Measurements from ENCODE around the gene OR51M1.
"Not testable (repeated sequence)": the region's sequence is repeated elsewhere in the genome, so short reads cannot be mapped to it uniquely, and the experiment has no call there.

The OR51M1 gene

GRCh38 chr11:5383576-5383975, at the start of gene OR51M1:
TSS of gene OR51M1 (plus strand) at chr11:5383812. CDS start at chr11:5389399, 5,587 bp downstream.
- no peak for DNase-seq

GRCh38 chr11:5335170-5335569, 48.4 kb upstream of the OR51M1 start:
- DNase-seq: no peak

GRCh38 chr11:5336331-5336730, 47.3 kb upstream of the OR51M1 start:
- DNase-seq: no peak

GRCh38 chr11:5337253-5337652, 46.4 kb upstream of the OR51M1 start:
- not testable (repeated sequence) for DNase-seq

GRCh38 chr11:5339771-5340322, 43.8 kb upstream of the OR51M1 start:
- no peak for DNase-seq

- no peak for DNase-seq
Measured at GRCh38 chr11:5343474-5344335, 39.9 kb upstream of the OR51M1 start, which contains the start of gene OR51B5. TSS of gene OR51B5 (minus strand) at chr11:5343524. CDS start at chr11:5343524, 0 bp downstream.

- no peak for DNase-seq
Measured at GRCh38 chr11:5345831-5346230, 37.8 kb upstream of the OR51M1 start.

- DNase-seq: no peak
Measured at GRCh38 chr11:5348551-5349194, 34.9 kb upstream of the OR51M1 start.

- no peak for DNase-seq
Measured at GRCh38 chr11:5349550-5349949, 34.1 kb upstream of the OR51M1 start.

GRCh38 chr11:5351208-5351607, 32.4 kb upstream of the OR51M1 start, which contains the start of gene OR51B6:
TSS of gene OR51B6 (plus strand) at chr11:5351508. CDS start at chr11:5351508, 0 bp downstream.
- DNase-seq: no peak

GRCh38 chr11:5356031-5356430, 27.6 kb upstream of the OR51M1 start:
- DNase-seq: not testable (repeated sequence)

GRCh38 chr11:5362017-5362625, 21.5 kb upstream of the OR51M1 start:
- no peak for DNase-seq

- DNase-seq: no peak
Measured at GRCh38 chr11:5363679-5364078, 19.9 kb upstream of the OR51M1 start.

- no peak for DNase-seq
Measured at GRCh38 chr11:5364214-5364613, 19.4 kb upstream of the OR51M1 start.

- DNase-seq: not testable (repeated sequence)
Measured at GRCh38 chr11:5366365-5366764, 17.2 kb upstream of the OR51M1 start.

GRCh38 chr11:5366856-5367255, 16.8 kb upstream of the OR51M1 start:
- DNase-seq: no peak

- no peak for DNase-seq
Measured at GRCh38 chr11:5367448-5368074, 16.1 kb upstream of the OR51M1 start.

GRCh38 chr11:5368502-5369043, 15.0 kb upstream of the OR51M1 start:
- no peak for DNase-seq

GRCh38 chr11:5369789-5370188, 13.8 kb upstream of the OR51M1 start:
- DNase-seq: no peak

- no peak for DNase-seq
Measured at GRCh38 chr11:5380740-5381342, 2.8 kb upstream of the OR51M1 start.

- no peak for DNase-seq
Measured at GRCh38 chr11:5384335-5384734, 723 bp downstream of the OR51M1 start.

- DNase-seq: no peak
Measured at GRCh38 chr11:5390210-5390609, 6.6 kb downstream of the OR51M1 start.
